DMS153 treated with DMSO at 0.1 percent for 48 hours (cell line): ENCODE results near the gene GATM.
"Not testable (repeated sequence)": the region's sequence is repeated elsewhere in the genome, so short reads cannot be mapped to it uniquely, and the experiment has no call there.

ENCODE experiments used
- DNase-seq: peaks from one replicate; lab custom pipeline; 2025; ENCODE audit not compliant: unreplicated experiment; lab: John Stamatoyannopoulos, UW

The GATM gene

GRCh38 chr15:45355860-45356259 lies 22.5 kb downstream of the GATM start:
- DNase-seq = no peak

- no peak for DNase-seq
Measured at GRCh38 chr15:45354711-45355110, 23.6 kb downstream of the GATM start.

- DNase-seq = no peak
Measured at GRCh38 chr15:45351227-45351626, 27.1 kb downstream of the GATM start.

DNA sequence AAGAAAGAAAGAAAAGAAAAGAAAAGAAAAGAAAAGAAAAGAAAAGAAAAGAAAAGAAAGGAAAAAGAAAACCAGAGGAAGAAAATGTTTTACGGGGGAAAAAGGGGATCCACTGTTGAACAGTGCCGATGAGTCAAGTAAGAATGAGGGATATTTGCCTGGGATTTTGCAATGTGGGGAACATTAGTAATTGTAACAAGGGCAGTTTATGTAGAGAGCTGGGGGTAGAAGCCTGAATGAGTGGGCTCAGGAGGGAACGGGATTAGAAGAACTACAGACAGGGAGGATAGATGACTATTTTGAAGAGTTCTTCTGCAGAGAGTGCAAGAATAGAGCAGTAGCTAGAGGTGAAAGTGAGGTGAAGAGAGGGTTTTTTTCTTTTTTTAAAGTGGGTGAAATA lies 28.7 kb downstream of the GATM start:
- DNase-seq = no peak

DNA sequence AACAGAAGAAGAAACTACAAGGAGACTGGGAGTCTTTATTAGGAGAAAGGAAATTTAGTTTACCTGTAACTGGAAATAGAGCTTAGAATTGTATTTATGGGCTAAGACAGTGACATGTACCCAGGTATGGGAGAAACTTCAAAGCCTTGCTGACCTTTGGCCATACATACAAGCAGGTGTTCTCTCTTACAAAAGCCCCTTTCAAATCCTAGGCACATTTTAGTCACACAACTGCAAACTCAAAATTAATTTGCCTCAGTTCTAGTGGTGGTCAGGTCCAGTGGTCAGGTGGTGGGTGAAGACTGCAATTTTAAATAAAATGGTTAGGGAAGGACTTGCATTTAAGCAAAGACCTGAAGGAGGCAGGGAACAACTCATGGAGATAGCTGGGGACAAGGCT lies 30.4 kb downstream of the GATM start:
- no peak for DNase-seq

DNA sequence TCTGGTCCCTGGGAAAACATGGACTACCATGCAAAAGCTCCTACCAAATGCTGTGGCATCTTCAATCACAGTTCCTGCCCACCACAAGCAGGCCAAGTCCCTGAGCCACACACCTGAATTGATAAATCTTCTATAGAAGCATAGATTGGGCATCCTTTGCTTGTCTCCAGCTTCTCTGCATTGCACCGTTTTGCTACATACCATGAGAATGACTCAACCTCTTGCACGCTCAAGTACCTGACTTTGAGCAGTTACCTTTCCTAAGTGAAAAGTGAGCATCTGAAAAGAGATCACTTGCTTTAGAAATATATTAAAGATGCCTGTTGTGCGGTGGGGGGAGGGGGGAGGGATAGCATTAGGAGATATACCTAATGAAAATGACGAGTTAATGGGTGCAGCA lies 31.3 kb downstream of the GATM start:
- no peak for DNase-seq

DNA sequence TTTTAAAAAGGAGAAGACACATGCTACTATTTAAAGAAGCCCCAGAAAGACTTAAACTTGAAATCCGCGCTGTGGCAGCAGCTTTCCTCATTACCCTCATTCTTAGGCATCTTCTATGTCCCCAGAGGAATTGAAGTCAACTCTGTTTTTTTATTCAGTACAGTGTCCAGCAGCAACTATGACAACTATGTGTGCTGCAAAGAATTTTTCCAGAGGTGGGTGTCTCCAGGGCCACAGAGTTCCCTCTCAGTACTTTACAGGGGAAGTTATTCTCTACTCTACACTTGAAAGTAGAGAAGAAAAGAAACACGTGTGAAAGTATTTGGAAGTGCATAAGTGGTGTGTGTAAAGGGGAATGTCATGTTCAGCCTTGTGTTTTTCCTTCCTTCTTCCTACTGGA lies 32.0 kb downstream of the GATM start:
- no peak for DNase-seq

- no peak for DNase-seq
Measured at GRCh38 chr15:45343258-45343860, 35.0 kb downstream of the GATM start.

DNA sequence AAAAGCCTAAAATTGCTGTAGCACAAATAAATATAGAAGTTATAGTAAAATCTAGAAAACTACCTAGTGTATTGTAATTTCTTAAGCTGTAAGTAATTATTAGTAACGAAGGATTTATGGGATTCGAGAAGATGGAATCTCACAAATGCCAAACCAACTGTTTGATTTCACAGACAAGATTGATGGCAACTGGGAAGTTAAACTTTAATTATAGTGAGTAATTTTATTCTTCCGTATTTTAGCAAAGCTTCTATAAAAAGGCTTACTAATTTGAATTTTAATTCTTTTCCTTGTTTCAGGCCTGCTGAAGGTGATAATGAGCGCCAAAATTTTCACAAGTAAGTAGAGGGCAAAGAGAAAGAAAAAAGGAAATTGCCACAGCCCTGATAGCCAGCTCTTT lies 36.6 kb downstream of the GATM start:
- DNase-seq = no peak

- DNase-seq = no peak
Measured at GRCh38 chr15:45340429-45340828, 37.9 kb downstream of the GATM start.

- no peak for DNase-seq
Measured at GRCh38 chr15:45338417-45338816, 39.9 kb downstream of the GATM start.

DNA sequence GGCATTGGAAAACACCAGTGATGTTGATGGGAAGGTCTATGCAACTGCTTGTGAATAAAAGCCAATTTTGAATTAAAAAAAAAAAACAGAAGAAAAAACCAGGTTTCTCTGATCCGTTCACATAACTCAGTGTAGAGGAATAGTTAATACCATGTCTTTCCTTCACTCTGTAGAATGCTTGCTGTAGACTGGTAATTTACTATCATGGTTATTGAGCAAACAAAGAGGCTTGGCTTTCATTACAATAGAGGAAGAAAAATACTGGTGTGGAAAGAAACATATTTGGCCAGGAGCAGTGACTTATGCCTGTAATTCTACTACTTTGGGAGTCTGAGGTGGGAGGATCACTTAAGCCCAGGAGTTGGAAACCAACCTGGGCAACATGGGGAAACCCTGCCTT lies 41.1 kb downstream of the GATM start:
- no peak for DNase-seq

DNA sequence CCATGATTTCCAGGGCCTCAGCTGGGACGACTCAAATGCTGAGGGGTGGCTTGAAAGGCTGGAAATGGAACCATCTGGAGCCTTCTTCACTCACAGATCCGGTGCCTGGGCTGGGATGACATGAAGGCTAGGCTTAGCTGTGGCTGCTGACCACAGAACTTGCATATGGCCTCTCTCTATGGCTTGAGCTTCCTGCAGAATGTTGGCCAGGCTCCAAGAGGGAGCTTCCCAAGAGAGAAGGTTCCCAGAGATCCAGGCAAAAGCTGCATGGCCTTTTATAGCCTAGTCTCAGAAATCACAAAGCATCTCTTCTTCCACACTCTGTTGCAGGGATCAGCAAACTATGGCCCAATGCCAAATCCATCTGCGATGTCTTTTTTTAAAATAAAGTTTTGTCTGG lies 44.8 kb downstream of the GATM start:
- DNase-seq = no peak

DNA sequence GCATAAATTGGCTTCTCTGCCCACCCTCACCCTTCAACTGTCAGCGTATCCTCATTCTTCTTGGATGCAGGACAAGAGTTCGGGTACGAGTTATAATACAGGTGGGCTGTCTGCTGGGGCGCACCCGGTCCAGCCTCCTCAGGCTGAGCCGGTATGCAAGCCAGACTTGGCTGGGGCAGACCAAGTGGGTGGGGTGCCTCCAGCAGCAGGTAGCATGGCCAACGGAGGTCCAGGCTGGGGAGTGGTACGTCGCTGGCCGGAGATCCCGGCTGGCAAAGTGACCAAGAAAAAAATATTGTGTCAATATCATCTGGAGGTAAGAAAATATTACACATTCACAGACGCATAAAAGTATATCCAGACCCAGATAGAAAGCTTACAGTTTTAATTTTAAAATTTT lies 45.6 kb downstream of the GATM start:
- DNase-seq = no peak

DNA sequence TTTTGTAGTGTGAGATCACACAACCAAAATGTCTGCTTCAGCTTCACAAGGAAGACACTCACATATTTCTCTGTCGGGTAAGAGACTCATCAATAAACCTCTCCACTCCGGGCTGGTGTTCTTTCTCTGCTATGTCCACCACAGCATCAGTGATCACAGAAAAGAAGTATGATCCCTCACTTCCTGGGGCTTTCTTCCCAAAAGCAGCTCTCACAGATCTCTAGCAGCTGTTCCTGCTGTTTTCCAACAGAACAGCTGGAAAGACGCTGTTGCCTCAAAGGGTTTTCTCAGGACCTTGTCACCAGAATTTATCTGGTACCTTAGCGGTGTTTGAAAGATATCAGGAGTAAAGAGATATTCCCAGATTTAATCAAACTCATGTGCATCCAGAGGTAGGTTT lies 46.4 kb downstream of the GATM start:
- DNase-seq = no peak

DNA sequence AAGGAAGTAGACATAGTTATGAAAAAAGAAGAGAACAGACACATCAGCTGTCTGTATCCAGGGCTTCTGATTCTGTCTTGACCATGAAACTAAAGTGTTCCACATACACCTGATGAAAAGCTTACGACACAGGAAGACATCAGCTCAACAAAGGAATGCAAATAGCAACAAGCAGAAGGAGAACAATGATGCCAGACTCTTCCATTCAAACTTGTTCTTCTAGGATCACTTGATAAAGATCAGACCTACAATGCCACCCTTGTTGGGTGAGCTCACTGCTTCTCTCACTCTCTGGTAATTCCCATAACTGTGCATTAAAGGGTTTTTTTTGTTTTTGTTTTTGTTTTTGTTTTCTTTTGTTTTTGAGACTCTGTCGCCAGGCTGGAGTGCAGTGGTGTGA lies 49.7 kb downstream of the GATM start:
- no peak for DNase-seq

GRCh38 chr15:45326741-45327140 lies 51.6 kb downstream of the GATM start:
- DNase-seq = no peak

DNA sequence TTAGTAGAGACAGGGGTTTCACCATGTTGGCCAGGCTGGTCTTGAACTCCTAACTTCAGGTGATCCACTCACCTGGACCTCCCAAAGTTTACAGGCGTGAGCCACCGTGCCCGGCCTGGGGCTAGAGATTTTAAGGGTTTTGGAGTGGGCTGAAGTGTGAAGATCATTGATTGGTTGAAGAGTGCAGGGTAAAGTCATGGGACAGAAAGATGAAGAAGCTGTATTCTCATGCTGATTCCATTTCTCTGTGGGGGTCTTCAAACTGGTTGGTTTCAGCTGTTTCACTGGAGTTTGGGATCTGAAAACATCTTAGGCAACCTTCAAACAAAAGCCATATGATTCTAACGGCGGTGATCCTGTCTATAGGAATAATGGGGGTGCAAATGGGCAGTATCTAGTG lies 52.1 kb downstream of the GATM start:
- no peak for DNase-seq

DNA sequence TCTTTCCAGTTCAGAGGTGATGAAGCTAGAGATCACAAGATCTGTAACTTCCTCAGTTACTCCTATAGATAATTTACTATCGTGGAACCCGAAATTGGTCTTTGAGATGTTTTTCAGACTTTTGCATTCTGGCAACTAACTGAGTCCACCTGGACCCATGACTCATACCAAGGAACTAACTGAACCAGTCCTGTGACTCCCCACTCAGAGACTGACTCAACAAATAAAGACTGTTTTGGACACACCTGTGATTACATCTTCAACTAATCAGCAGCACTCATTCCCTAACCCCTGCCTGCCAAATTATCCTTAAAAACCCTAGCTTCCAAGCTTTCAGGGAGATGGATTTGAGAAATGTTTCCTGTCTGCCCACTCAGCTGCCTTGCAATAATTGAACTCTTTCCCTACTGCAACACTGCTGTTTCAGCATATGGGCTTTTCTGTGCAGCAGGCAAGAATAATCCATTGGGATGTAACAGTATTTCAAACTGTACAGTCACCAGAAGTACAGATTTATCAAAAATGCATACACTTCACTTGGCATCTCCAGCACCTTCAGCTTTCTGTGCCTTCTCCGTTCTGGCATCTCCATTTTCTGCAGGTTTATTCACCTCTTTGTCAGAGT lies 57.7 kb downstream of the GATM start:
- DNase-seq = no peak

- DNase-seq = no peak
Measured at GRCh38 chr15:45319472-45320214, 58.7 kb downstream of the GATM start.

- DNase-seq = no peak
Measured at GRCh38 chr15:45314960-45315359, 63.4 kb downstream of the GATM start.

GRCh38 chr15:45314117-45314516 lies 64.2 kb downstream of the GATM start:
- DNase-seq = not testable (repeated sequence)
